Loucy (cell line): ENCODE measurements around the gene DIO3.

ENCODE experiments used
- CTCF ChIP-seq: fragments of 200-600 bp; sonication (generic); conservative IDR thresholded peaks from 2 replicates; pipeline ENCODE4 v1.5.1; 2014; ENCODE audit warnings: mild to moderate bottlenecking, antibody characterized with exemption, low read length
- EZH2phosphoT487 ChIP-seq: fragments of 200-600 bp; IDR thresholded peaks from 2 replicates; pipeline ENCODE4 v1.6.1; 2018; ENCODE audit warnings: antibody characterized with exemption, mild to moderate bottlenecking, moderate library complexity, borderline replicate concordance

GRCh38 chr14:101564819-101565698, 3.8 kb downstream of the DIO3 start:
- no peak for TF ChIP-seq CTCF
- TF ChIP-seq EZH2phosphoT487: no peak
